K562 (cell line): ENCODE results near the gene OR2F1. TPM values are rescaled to one million over a fixed set of nuclear protein-coding genes. Genes with fewer than 3 reads are reported as not detected.

Source experiments
- ATAC-seq: fragments of 200-7000 bp; cut with Tn5 transposase; 3 replicates; pipeline ENCODE4 v1.9.1; 2020; ENCODE audit warnings: moderate library complexity
- BruUV-seq: library from RNA; stranded (reverse); fragments of 400-500 nt; replicated peaks from 2 replicates; lab custom pipeline; 2021; lab: Mats Ljungman, UMichigan
- CTCF ChIA-PET: fragments of 300-600 bp; formaldehyde crosslinking; extraction: SDS; loops from one replicate; lab custom pipeline; 2021; ENCODE audit warnings: low intra/inter-chr PET ratio; lab: Yijun Ruan, JAX
- POLR2A ChIA-PET: fragments of 300-600, 350-650 bp; sonication (Branson Sonifier 250); formaldehyde crosslinking; extraction: SDS; loops from one replicate; lab custom pipeline; 2021; ENCODE audit warnings: antibody characterized with exemption, inconsistent platforms; lab: Yijun Ruan, JAX
- DNase-seq, 4 experiments: peaks; one replicate each; pipeline versions ENCODE4 v3.0.0 to v3.0.0-alpha.2; 2011 to 2018; ENCODE audit warnings: low spot score in 3 of 4, mixed read lengths in 3 of 4; ENCODE audit errors: extremely low read depth in 1 of 4
- FAIRE-seq: peaks from 2 replicates; lab custom pipeline; 2011; peaks lifted over from hg19 to GRCh38; lab: Jason Lieb, UNC
- H2AFZ ChIP-seq: 2 replicates; pipeline ENCODE4 v1.6.0; 2011; ENCODE audit warnings: low read depth, low read length, control low read depth, inconsistent platforms
- H3K27ac ChIP-seq: fragments of 200-600 bp; 3 replicates; pipeline ENCODE4 v1.8.0; 2011; ENCODE audit warnings: low read depth, mild to moderate bottlenecking, control low read depth, inconsistent platforms, low read length, moderate library complexity, mixed read lengths; ENCODE audit errors: extremely low read depth
- H3K27me3 ChIP-seq, 2 experiments: fragments of 300-600 bp in 1 of 2; 2 replicates in 1 of 2; 3 replicates in 1 of 2; pipeline versions ENCODE4 v1.6.0 to v1.8.0; 2011; ENCODE audit warnings: inconsistent platforms in 2 of 2, low read length in 2 of 2, mild to moderate bottlenecking in 1 of 2, mixed read lengths in 1 of 2, moderate library complexity in 1 of 2; ENCODE audit not compliant: control insufficient read depth in 2 of 2, insufficient read depth in 2 of 2
- H3K36me3 ChIP-seq: fragments of 300-600 bp; 3 replicates; pipeline ENCODE4 v1.8.0; 2011; ENCODE audit warnings: mild to moderate bottlenecking, low read length, inconsistent platforms; ENCODE audit not compliant: control insufficient read depth, insufficient read depth
- H3K4me1 ChIP-seq, 2 experiments: fragments of 200-600 bp in 1 of 2; replicated peaks in 1 of 2; 2 replicates in 1 of 2; 3 replicates in 1 of 2; pipeline versions ENCODE4 v1.5.1 to v1.8.0; 2011; ENCODE audit warnings: inconsistent platforms in 2 of 2, low read length in 2 of 2, mild to moderate bottlenecking in 1 of 2, mixed read lengths in 1 of 2, moderate library complexity in 1 of 2; ENCODE audit not compliant: control insufficient read depth in 2 of 2, insufficient read depth in 2 of 2
- H3K4me2 ChIP-seq: 2 replicates; pipeline ENCODE4 v1.6.1; 2011; ENCODE audit warnings: low read length, control low read depth, inconsistent platforms, mixed read lengths; ENCODE audit not compliant: insufficient read depth
- H3K4me3 ChIP-seq: fragments of 200-600 bp; sonication (generic), shearing (Covaris generic); 2 replicates; pipeline ENCODE4 v1.5.1; 2016; ENCODE audit warnings: control low read depth, inconsistent platforms
- H3K79me2 ChIP-seq: fragments of 200-600 bp; 3 replicates; pipeline ENCODE4 v1.8.0; 2011; ENCODE audit warnings: low read length, inconsistent platforms; ENCODE audit not compliant: control insufficient read depth, insufficient read depth
- H3K9ac ChIP-seq, 2 experiments: 2 replicates each; pipeline versions ENCODE4 v1.6.0 to v1.6.1; 2011; ENCODE audit warnings: low read depth in 2 of 2, low read length in 2 of 2, control low read depth in 1 of 2, inconsistent platforms in 1 of 2, mild to moderate bottlenecking in 1 of 2, mixed read lengths in 1 of 2; ENCODE audit not compliant: insufficient read depth in 1 of 2
- H3K9me1 ChIP-seq: one replicate; pipeline ENCODE4 v1.6.0; 2011; ENCODE audit warnings: inconsistent platforms, mild to moderate bottlenecking, low read length, moderate library complexity; ENCODE audit not compliant: control insufficient read depth, insufficient read depth
- H3K9me3 ChIP-seq: replicated peaks from 2 replicates; pipeline ENCODE4 v1.5.1; 2011; ENCODE audit warnings: low read depth, low read length, inconsistent platforms; ENCODE audit not compliant: control insufficient read depth, insufficient read depth
- H4K20me1 ChIP-seq: replicated peaks from 2 replicates; pipeline ENCODE4 v1.6.1; 2011; ENCODE audit warnings: low read length, inconsistent platforms, mixed read lengths; ENCODE audit not compliant: control insufficient read depth, insufficient read depth
- ARID1B ChIP-seq: fragments of 450-650 bp; IDR thresholded peaks from 2 replicates; pipeline ENCODE4 v1.6.1; 2016; ENCODE audit warnings: antibody characterized with exemption, mild to moderate bottlenecking, inconsistent platforms
- ARID2 ChIP-seq: fragments of 450-650 bp; IDR thresholded peaks from 2 replicates; pipeline ENCODE4 v1.6.1; 2017; ENCODE audit warnings: antibody characterized with exemption, mild to moderate bottlenecking
- IFI16 ChIP-seq: fragments of 250-450 bp; sonication (Bioruptor Pico); IDR thresholded peaks from 2 replicates; pipeline ENCODE4 v2.1.2; 2022; ENCODE audit warnings: mild to moderate bottlenecking, inconsistent platforms
- ILK ChIP-seq: fragments of 450-650 bp; IDR thresholded peaks from 2 replicates; pipeline ENCODE4 v1.6.1; 2016; ENCODE audit warnings: missing genetic modification characterization, low read depth, mild to moderate bottlenecking, missing compliant biosample characterization, moderate library complexity, borderline replicate concordance
- JUND ChIP-seq, 2 experiments: IDR thresholded peaks; 2 replicates in 1 of 2; 3 replicates in 1 of 2; pipeline ENCODE4 v1.6.1; 2011; ENCODE audit warnings: borderline replicate concordance in 2 of 2, low read depth in 2 of 2, low read length in 2 of 2, improper control_type of control experiment in 1 of 2, missing biosample characterization in 1 of 2, missing genetic modification characterization in 1 of 2, missing genetic modification reagents in 1 of 2
- POLR2G ChIP-seq: fragments of 200-400 bp; formaldehyde crosslinking; IDR thresholded peaks from 2 replicates; pipeline ENCODE4 v1.6.1; 2017; ENCODE audit warnings: low read depth, mild to moderate bottlenecking, antibody characterized with exemption, low read length, moderate library complexity
- SAFB ChIP-seq: fragments of 200-400 bp; formaldehyde crosslinking; IDR thresholded peaks from 2 replicates; pipeline ENCODE4 v1.6.1; 2017; ENCODE audit warnings: low read depth, low read length, borderline replicate concordance
- SETDB1 ChIP-seq: IDR thresholded peaks from one replicate; pipeline ENCODE4 v1.6.1; 2012; ENCODE audit warnings: low read length, control low read depth, inconsistent platforms
- ZBED1 ChIP-seq: IDR thresholded peaks from 2 replicates; pipeline ENCODE4 v1.6.1; 2014
- ZBTB5 ChIP-seq: fragments of 450-650 bp; IDR thresholded peaks from 2 replicates; pipeline ENCODE4 v1.6.1; 2017; ENCODE audit warnings: antibody characterized with exemption
- ZFP91 ChIP-seq: sonication (generic); formaldehyde crosslinking; IDR thresholded peaks from 2 replicates; pipeline ENCODE4 v1.8.0; 2022; ENCODE audit warnings: mild to moderate bottlenecking, missing genetic modification reagents
- ZNF277 ChIP-seq: fragments of 250-450 bp; sonication (Bioruptor Pico); IDR thresholded peaks from 2 replicates; pipeline ENCODE4 v1.8.0; 2022; ENCODE audit warnings: inconsistent platforms, mild to moderate bottlenecking, moderate library complexity, borderline replicate concordance
- WGBS: fragments of 100-300 bp; shearing (Covaris generic); methylation state at CpG from one replicate; pipeline ENCODE4 v1.1.6; 2016; ENCODE audit warnings: low coverage, mixed read lengths; ENCODE audit not compliant: insufficient coverage; ENCODE audit errors: missing lambda C conversion rate; 5-methylcytosine and 5-hydroxymethylcytosine counted together
- in situ Hi-C: fragments of 300-500 bp; cut with MboI; formaldehyde crosslinking; loops from 4 replicates; pipeline ENCODE4 v1.15.0; 2018; ENCODE audit warnings: inconsistent platforms, mixed read lengths
- intact Hi-C: fragments of 100-400 bp; cut with micrococcal nuclease; formaldehyde crosslinking; loops from 2 replicates; pipeline ENCODE4 v1.14.2; 2022
- polyA plus RNA-seq, 8 experiments: library from polyadenylated mRNA; depleted of rRNA in 4 of 8; stranded (reverse) in 5 of 8; unstranded in 3 of 8; fragments of >200 nt; fragmentation: Nextera tagmentation in 2 of 8; fragmentation: Illumina TruSeq in 1 of 8; extraction: Ambion mirVana in 2 of 8; extraction: Trizol in 1 of 8; gene quantifications; 2 replicates each; pipeline versions ENCODE4 v1.2.1 to v1.2.3, GENCODE V29; 2011 to 2014; ENCODE audit warnings: inconsistent platforms in 1 of 8, missing spikeins in 1 of 8
- total RNA-seq, 7 experiments: library from RNA; depleted of rRNA in 6 of 7; stranded (reverse); fragments of >200 nt in 6 of 7; fragmentation: Illumina TruSeq in 2 of 7; extraction: Trizol in 2 of 7; gene quantifications; 2 replicates each; pipeline versions ENCODE4 v1.2.1 to v1.2.3, GENCODE V29; 2011 to 2021; ENCODE audit warnings: low replicate concordance in 1 of 7

OR2F1 gene
- total and polyA plus RNA-seq, 9 of the 15 experiments (the other 6 are each of a cell fraction or from before 2014, with no cell fraction given) = not detected

GRCh38 chr7:143924851-143925250 lies 29.8 kb upstream of the OR2F1 start:
- no TSS peak for BruUV-seq
- FAIRE-seq = no peak
- TF ChIP-seq ZBTB5 (no peak), ZBED1 (no peak), JUND (IDR thresholded peaks at IDR 0.05; ENCODE audit: borderline replicate concordance, low read depth, low read length) (no peak), JUND (tag; IDR thresholded peaks at IDR 0.05; ENCODE audit: borderline replicate concordance, low read depth, low read length) (no peak), SAFB (no peak), ZNF277 (CRISPR knock-in tag) (no peak), ZFP91 (CRISPR knock-in tag) (no peak), SETDB1 (no peak), IFI16 (no peak), POLR2G (no peak), ARID1B (no peak), ARID2 (no peak), ILK (tag) (no peak)
- no peaks in the 10 kb centered on the region for H4K20me1 ChIP-seq
- no peaks in the 10 kb centered on the region for H3K9me1 ChIP-seq
- ATAC-seq = no peak
- H3K27ac ChIP-seq = no peak overlapping the region
- H3K36me3 ChIP-seq = no peaks in the 10 kb centered on the region
- ChIA-PET CTCF (no interaction called here), POLR2A (interaction anchor here (1.2 kb wide), 1 partner anchor 9 kb away, joined by 3 read pairs; no protein-coding TSS in a partner anchor)
- H3K27me3 ChIP-seq = peaks cover 0 to 4% of the 10 kb centered on the region in 2 experiments; a peak in 1 of 5 replicates
- intact Hi-C loops (loop anchor here (5.0 kb wide), 1 partner anchor 47 kb away; no protein-coding TSS in a partner anchor), in situ Hi-C loops (no loop called here)
- no peak overlapping the region for H3K9ac ChIP-seq
- DNase-seq = no peak
- no peaks in the 10 kb centered on the region for H3K79me2 ChIP-seq
- WGBS = 0% methylated on average over 1 of the region's 1 CpG
- no peak overlapping the region for H3K4me2 ChIP-seq
- H3K4me3 ChIP-seq = no peak overlapping the region
- no peaks in the 10 kb centered on the region for H3K9me3 ChIP-seq
- no peak overlapping the region for H2AFZ ChIP-seq
- no peaks in the 10 kb centered on the region for H3K4me1 ChIP-seq
